Ascending aorta (tissue), 2 donors: Measurements from ENCODE around the gene BTBD10. TPM values are rescaled to one million over a fixed set of nuclear protein-coding genes. Genes with fewer than 3 reads are reported as not detected.

Experiments
- DNase-seq, 2 donors: peaks; one replicate each; pipeline ENCODE4 v3.0.0-alpha.2; 2019; ENCODE audit warnings: low spot score in 2 of 2
- H3K27ac ChIP-seq, 2 donors: fragments of 200-600 bp; sonication (generic); one replicate each; pipeline ENCODE4 v1.5.1; 2016 to 2017; ENCODE audit warnings: mild to moderate bottlenecking in 1 of 2
- H3K27me3 ChIP-seq: fragments of 200-600 bp; sonication (generic); one replicate; pipeline ENCODE4 v1.5.1; 2017
- H3K36me3 ChIP-seq, 2 donors: fragments of 200-600 bp; sonication (generic); one replicate each; pipeline ENCODE4 v1.5.1; 2016
- H3K4me1 ChIP-seq, 2 donors: fragments of 200-600 bp; sonication (generic); one replicate each; pipeline ENCODE4 v1.5.1; 2016 to 2017; ENCODE audit warnings: mild to moderate bottlenecking in 1 of 2
- H3K4me3 ChIP-seq, 2 donors: fragments of 200-600 bp; sonication (generic); one replicate each; pipeline ENCODE4 v1.5.1; 2016 to 2017; ENCODE audit warnings: mild to moderate bottlenecking in 1 of 2
- H3K9me3 ChIP-seq, 2 donors: fragments of 200-600 bp; sonication (generic); one replicate each; pipeline ENCODE4 v1.5.1; 2016
- intact Hi-C: fragments of 100-400 bp; cut with DNase I; formaldehyde crosslinking; loops from one replicate; pipeline ENCODE4 v1.15.1; 2023
- total RNA-seq: library from RNA; depleted of rRNA; stranded (reverse); fragments of >200 nt; gene quantifications from one replicate; pipeline ENCODE4 v1.1.0, GENCODE V29; 2016
- TF ChIP-seq, protein P1 (sequence below), 3 experiments: fragments of 200-600 bp in 2 of 3; fragments of 450-650 bp in 1 of 3; sonication (generic) in 2 of 3; IDR thresholded peaks; one replicate each; pipeline ENCODE4 v1.5.1; 2016 to 2019; ENCODE audit warnings: antibody characterized with exemption in 3 of 3, mild to moderate bottlenecking in 1 of 3, moderate library complexity in 1 of 3

The BTBD10 gene
- total RNA-seq, 1 donor from 2014 or later, result 10.1 TPM

DNA sequence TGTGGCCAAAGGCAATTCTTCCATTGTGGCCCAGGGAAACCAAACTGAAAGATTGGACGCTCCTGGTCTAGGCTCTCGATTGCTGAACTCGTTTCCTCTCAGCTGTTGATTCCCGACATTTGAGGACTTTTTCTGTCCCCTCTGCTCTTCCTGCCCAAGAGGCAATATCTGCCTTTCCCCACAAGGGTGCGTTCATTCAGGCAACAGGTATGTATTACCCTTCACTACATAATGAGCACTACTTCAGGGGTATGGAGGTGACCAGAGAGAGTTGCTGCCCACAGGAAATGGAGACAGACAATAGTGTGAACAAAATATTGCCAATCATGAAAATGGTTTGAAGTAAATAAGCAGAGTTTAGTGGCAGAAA lies 24.6 kb upstream of the BTBD10 start:
- no peak overlapping the region for H3K4me3 ChIP-seq
- no peaks in the 10 kb centered on the region for H3K4me1 ChIP-seq
- DNase-seq, result no peak
- no peaks in the 10 kb centered on the region for H3K36me3 ChIP-seq
- H3K9me3 ChIP-seq, result no peaks in the 10 kb centered on the region
- TF ChIP-seq, protein P1, sequence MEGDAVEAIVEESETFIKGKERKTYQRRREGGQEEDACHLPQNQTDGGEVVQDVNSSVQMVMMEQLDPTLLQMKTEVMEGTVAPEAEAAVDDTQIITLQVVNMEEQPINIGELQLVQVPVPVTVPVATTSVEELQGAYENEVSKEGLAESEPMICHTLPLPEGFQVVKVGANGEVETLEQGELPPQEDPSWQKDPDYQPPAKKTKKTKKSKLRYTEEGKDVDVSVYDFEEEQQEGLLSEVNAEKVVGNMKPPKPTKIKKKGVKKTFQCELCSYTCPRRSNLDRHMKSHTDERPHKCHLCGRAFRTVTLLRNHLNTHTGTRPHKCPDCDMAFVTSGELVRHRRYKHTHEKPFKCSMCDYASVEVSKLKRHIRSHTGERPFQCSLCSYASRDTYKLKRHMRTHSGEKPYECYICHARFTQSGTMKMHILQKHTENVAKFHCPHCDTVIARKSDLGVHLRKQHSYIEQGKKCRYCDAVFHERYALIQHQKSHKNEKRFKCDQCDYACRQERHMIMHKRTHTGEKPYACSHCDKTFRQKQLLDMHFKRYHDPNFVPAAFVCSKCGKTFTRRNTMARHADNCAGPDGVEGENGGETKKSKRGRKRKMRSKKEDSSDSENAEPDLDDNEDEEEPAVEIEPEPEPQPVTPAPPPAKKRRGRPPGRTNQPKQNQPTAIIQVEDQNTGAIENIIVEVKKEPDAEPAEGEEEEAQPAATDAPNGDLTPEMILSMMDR (IDR thresholded peaks at IDR 0.05), result no peak
- H3K27me3 ChIP-seq, result no peaks in the 10 kb centered on the region
- H3K27ac ChIP-seq, result no peak overlapping the region
- intact Hi-C loops, result no loop called here

DNA sequence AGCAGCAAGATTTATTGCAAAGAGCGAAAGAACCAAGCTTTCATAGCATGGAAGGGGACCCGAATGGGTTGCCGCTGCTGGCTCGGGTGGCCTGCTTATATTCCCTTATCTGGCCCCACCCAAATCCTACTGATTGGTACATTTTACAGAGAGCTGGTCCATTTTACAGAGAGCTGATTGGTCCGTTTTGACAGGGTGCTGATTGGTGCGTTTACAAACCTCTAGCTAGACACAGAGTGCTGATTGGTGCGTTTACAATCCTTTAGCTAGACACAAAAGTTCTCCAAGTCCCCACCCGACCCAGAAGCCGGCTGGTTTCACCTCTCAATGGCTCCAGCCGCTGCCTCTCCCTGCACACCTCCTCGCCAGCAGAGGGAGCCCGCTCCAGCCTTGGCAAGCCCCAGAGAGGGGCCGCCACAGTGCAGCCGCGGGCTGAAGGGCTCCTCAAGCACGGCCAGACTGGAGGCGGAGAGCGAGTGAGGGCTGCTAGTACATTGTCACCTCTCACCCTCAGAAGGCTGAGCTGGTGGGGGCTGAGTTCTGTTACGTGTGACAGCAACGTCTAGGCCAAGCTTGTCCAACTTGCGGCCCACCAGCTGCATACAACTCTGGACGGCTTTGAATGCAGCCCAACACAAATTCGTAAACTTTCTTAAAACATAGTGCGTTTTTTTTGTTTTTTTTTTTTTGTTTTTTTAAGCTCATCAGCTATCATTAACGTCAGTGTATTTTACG lies 24.1 kb upstream of the BTBD10 start:
- intact Hi-C loops, result no loop called here
- Histone ChIP-seq H3K4me1 (no peaks in the 10 kb centered on the region), H3K9me3 (no peaks in the 10 kb centered on the region), H3K27ac (no peak overlapping the region), H3K4me3 (no peak overlapping the region), H3K36me3 (no peaks in the 10 kb centered on the region), H3K27me3 (no peaks in the 10 kb centered on the region)
- DNase-seq, result no peak
- TF ChIP-seq, protein P1 (IDR thresholded peaks at IDR 0.05), result no peak

DNA sequence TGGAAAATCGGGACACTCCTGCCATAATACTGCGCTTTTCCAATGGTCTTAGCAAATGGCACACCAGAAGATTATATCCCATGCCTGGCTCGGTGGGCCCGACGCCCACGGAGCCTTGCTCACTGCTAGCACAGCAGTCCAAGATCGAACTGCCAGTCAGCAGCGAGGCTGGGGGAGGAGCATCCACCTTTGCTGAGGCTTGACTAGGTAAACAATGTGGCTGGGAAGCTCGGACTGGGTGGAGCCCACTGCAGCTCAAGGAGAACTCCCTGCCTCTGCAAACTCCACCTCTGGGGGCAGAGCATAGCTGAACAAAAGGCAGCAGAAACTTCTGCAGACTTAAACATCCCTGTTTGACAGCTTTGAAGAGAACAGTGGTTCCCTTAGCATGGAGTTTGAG lies 17.2 kb upstream of the BTBD10 start:
- Histone ChIP-seq H3K4me1 (no peaks in the 10 kb centered on the region), H3K36me3 (no peaks in the 10 kb centered on the region), H3K27ac (no peak overlapping the region), H3K9me3 (no peaks in the 10 kb centered on the region), H3K4me3 (no peak overlapping the region), H3K27me3 (no peaks in the 10 kb centered on the region)
- no peak for DNase-seq
- intact Hi-C loops, result no loop called here
- TF ChIP-seq, protein P1 (IDR thresholded peaks at IDR 0.05), result no peak

DNA sequence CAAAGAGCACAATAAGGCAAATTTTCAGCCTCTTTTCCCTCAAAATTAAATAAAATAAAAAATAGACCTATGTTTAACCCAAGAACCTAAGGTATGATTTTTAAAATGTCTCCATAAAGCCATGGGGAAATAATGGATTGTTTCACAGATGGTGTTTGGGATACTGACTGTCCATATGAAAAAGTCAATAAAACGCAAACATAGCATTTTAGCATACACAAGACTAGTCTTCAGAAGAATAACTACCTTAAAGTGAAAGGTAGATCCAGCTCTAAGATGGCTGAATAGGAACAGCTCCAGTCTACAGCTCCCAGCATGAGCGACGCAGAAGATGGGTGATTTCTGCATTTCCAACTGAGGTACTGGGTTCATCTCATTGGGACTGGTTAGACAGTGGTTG lies 16.7 kb upstream of the BTBD10 start:
- intact Hi-C loops, result no loop called here
- Histone ChIP-seq H3K27ac (no peak overlapping the region), H3K4me1 (no peaks in the 10 kb centered on the region), H3K4me3 (no peak overlapping the region), H3K9me3 (no peaks in the 10 kb centered on the region), H3K36me3 (no peaks in the 10 kb centered on the region), H3K27me3 (no peaks in the 10 kb centered on the region)
- TF ChIP-seq, protein P1 (IDR thresholded peaks at IDR 0.05), result no peak
- no peak for DNase-seq

DNA sequence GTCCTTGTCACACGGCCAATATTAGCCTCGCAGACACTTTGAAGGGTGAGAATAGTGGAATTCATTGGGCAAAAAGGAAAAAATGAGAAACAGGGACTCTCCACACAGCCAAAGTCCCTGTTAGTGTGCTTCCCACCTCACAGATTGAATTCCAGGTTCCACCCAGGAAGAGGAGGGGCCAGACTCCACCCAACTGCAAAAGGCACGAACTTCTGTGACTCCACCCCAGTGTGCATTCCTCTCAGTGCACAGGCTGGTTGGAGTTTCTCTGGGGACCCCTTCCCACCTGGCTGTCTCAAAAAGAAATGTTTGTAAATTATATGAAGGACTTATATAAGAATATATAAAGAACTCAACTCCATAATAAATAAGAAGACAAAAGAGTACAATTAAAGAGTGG lies 12.1 kb upstream of the BTBD10 start:
- no peaks in the 10 kb centered on the region for H3K27me3 ChIP-seq

More for the DNA sequence above, 12.1 kb upstream of the BTBD10 start:
- Histone ChIP-seq H3K9me3 (no peaks in the 10 kb centered on the region), H3K36me3 (no peaks in the 10 kb centered on the region), H3K27ac (no peak overlapping the region), H3K4me1 (no peaks in the 10 kb centered on the region), H3K4me3 (no peak overlapping the region)
- DNase-seq, result no peak
- intact Hi-C loops, result no loop called here
- TF ChIP-seq, protein P1 (IDR thresholded peaks at IDR 0.05), result no peak
